ENCODE data around the gene ARSH.
"Not testable (repeated sequence)": the region's sequence is repeated elsewhere in the genome, so short reads cannot be mapped to it uniquely, and the experiment has no call there.

The ARSH gene, protein sequence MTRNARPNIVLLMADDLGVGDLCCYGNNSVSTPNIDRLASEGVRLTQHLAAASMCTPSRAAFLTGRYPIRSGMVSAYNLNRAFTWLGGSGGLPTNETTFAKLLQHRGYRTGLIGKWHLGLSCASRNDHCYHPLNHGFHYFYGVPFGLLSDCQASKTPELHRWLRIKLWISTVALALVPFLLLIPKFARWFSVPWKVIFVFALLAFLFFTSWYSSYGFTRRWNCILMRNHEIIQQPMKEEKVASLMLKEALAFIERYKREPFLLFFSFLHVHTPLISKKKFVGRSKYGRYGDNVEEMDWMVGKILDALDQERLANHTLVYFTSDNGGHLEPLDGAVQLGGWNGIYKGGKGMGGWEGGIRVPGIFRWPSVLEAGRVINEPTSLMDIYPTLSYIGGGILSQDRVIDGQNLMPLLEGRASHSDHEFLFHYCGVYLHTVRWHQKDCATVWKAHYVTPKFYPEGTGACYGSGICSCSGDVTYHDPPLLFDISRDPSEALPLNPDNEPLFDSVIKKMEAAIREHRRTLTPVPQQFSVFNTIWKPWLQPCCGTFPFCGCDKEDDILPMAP

DNA sequence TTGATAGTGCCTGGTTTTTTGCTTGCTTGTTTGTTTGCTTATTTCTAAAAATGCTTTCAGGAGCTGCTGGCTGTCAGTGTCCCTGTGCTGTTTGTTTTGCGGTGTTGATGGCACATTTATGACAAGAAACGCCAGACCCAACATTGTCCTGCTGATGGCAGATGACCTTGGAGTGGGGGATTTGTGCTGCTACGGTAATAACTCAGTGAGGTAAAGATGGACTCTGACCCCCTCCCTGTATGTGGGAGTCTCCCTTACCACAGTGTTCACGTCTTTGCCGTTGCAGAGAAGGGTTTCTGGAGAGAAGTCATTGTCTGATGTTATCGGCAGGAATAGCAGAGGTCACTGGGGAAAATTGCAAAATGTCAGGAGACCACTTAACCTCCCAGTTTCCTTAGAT is at the start of gene ARSH:
Gene ARSH (plus strand): TSS at position 52 of the 400 bp plus-strand sequence. CDS start 67 bp downstream, at position 119.
- no peak for DNase-seq

DNA sequence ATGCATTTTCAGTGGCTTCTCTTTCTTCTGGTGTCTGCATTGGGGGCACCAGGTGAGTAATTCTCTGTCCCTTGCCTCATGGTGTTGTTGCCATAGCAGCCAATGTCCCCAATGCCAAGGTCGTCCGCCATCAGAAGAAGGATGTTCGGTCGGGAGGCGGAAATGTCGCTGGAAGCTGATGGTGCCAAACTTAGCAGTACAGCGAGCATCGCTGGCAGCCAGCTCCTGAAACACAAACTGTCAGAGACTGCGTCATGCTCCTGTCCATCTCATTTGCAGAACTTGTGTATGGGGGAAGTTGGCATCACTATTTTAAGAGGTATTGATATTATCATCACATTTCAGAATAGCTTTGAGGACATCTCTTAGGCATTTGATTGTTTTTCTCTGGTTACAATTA is 48.1 kb upstream of the ARSH start:
- DNase-seq: no peak

DNA sequence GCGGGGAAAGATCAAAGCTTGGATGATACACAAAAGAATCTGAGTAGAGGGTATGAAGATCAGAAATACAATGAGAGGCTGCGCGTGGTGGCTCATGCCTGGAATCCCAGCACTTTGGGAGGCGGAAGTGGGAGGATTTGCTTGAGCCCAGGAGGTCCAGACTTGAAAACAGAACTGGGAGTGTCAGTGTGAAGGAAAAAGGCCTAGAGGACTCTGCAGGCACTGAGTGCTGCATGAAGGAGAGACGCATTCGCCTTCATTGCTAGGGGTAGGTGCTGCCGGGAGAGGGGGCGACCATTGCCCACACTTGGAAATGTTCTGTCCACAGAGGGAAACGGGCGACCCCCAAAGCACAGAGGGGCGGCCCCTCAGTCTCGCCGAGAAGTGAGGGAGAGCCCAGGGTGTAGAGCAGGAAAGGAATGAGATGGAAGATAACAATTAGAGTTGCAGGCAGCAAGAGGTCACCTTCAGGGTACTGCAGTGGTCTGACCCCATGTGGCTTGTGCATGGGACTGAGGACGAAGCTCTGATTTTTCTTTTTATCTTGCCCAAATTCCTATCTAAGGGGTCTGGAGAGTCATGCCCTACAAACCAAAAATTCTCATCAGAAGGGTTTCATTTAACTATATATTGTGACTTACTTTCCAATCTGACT is 45.4 kb upstream of the ARSH start:
- no peak for DNase-seq

DNA sequence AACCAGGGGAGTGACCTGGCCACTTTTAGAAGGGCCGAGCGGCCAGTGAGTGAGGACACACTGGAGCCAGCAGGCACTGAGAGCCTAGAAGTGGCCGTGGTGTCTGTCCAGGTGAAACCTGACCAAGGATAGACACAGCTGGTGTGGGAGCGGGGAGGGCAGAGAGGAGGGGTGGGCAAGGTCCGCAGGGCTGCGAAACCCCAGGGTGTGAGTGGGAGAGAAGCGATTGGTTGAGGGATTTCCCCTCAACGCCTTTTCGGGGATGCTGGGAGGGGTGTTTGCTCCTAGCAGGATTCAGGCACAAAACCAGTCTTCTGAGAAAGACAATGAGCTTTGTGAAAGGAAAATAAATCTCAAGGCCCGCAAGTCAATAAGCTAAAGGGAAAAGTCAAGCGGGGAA is 44.0 kb upstream of the ARSH start:
- DNase-seq: no peak

DNA sequence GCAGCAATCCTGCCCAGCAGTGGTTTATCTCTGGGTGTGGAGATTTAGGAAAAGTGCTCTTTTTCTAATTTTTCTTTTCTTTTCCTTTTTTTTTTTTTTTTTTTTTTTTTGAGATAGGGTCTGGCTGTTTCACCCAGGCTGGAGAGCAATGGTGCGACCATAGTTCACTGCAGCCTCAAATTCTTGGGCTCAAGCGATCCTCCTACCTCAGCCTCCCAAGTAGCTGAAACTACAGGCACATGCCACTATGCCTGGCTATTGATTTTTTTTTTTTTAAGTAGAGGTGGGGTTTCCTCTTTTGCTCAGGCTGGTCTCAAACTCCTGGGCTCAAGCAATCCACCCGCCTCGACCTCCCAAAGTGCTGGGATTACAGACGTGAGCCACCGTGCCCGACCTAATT is 42.9 kb upstream of the ARSH start:
- not testable (repeated sequence) for DNase-seq

DNA sequence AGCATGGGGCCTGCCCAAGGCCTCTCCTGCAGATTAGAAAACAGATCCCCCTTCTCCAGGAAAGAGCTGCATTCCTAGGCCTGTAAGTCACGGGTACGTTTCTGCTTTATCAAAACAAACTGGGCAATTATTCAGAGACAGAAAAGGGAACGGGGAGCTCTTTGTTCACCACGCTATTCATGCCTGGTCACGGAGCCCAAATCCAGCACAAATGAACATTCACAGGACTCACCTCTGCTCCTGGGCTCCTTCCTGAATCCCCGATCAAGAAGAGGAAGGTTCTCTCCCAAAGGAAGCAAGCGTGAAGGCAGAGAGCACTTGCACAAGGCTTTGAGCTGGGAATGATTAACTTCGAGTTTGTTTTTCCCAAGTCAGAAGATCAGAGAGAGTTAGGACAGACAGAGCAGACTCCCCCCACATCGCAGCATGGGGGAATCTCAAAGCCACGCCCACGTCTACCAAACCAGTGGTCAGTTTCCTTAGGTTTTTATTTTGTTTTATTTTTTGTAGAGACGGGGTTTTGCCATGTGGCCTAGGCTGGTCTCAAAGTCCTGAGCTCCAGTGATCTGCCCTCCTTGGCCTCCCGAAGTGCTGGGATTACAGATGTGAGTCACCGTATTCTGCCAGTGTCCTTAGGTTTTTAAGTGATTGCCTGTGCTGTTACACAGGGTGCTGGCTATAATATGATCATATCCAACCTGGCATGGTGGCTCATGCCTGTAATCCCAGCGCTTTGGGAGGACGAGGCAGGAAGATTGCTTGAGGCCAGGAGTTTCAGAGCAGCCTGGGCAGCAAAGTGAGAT is 42.2 kb upstream of the ARSH start:
- DNase-seq: not testable (repeated sequence)

DNA sequence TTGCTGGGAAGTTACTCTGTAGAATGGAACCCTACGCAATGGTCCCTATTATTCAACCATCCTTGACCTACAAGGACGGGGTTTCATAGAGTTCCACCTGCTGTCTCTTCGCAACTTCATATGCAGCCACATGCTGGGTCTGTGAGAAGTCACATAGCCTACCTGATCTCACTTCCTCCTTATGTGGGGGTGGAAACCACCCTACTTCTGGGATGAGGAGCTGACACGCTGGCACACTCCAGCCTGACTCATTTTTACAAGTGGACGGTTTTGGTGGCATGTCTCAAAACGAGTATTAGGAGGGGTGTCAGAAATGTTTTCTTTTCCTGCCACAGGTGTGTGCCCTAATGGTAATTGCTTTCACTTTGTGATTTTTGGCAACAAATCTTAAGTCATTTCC is 40.4 kb upstream of the ARSH start:
- no peak for DNase-seq

DNA sequence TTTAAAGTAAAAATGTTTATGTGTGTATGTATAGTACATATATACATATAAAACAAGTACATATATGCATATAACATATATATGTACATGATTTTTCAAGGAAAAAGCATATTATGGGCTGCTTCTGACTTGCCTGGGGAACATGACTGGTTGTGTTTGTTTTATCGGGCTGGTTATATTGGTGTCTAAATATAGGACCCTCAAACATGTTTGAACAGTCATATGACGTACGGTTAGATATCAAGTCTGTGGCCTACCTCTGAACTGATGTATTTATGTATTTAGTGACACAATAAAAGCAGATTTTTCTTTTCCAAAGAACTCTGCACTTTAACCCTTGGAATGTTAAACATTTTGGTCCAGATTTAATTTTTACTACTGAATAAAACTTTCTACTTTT is 39.3 kb upstream of the ARSH start:
- DNase-seq: no peak

DNA sequence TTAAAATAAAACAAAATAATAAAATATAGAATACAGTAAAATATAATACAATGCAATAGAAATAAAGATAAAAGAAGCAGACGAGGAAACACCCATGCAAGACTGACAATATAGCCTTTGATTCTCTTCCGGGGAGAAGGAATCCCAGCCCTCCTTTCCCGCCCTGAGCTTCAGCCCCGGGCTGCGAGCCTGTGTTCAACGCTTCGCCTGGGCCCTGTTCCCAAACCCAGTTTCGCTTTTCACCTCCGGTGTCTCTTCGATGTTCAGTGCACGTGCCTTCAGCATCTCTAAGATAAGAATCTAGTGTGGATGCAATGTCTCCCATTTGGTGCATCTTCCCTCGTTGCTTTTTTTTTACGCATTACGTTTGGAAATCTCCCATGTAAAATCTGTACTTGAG is 38.8 kb upstream of the ARSH start:
- no peak for DNase-seq

DNA sequence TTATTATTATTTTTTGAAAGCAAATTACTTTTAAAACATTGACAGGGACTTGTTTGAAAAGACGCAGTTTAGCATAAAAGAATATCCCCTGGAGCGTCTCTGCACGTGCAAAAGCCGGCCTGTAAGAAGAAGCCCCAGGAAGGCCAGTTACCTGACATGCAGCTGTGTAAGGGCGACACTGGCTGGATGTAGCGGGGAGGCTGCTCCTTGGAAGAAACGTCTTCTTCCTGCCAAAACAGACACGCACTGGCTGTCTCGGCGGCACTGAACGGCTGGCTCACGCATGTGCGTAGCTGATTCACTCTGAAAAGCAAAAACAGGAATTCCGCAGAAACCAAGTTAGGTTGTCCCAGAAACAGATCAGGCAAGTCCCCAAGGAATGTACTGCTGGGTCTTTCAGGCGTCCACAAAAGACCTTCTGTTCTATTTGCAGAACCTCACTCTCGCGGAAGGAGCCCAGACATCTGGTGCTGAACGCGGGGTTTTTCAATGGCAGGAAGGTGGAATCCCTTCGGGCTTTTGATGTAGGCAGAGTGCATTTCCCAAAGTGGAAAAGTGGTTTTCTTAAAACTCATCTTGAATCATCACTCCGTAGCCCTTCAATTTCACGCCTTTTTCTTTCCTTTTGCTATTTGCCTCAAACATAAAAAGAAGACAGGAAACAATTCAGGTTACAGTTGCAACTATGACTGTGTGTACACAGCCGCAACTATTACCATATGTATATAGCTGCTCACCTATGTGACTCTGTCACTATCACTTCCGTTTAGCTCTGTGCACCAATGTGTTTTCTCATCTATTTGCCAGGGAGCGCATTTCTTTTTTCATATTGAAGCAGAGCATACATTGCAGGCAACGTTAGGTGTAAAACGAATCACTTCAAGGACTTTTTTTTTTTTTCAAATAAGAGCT is 38.1 kb upstream of the ARSH start:
- DNase-seq: no peak

DNA sequence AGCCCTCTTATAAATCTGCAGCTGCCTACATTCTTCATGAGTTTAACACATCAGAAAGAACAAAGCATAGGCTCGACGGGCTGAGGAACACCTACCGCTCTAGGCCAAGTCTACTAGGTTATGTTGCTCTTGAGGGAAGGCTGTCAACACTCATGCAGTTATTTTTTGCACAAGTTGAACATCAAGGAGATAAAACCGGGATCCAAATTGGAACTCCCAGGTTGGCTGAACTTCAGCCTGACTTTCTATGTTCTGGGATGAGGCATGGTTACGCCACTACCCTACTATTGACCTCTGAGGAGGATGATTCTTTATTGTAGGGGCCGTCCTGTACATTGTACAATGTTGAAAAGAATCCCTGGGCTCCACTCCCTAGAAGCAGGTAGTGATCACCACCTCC is 37.3 kb upstream of the ARSH start:
- DNase-seq: no peak

DNA sequence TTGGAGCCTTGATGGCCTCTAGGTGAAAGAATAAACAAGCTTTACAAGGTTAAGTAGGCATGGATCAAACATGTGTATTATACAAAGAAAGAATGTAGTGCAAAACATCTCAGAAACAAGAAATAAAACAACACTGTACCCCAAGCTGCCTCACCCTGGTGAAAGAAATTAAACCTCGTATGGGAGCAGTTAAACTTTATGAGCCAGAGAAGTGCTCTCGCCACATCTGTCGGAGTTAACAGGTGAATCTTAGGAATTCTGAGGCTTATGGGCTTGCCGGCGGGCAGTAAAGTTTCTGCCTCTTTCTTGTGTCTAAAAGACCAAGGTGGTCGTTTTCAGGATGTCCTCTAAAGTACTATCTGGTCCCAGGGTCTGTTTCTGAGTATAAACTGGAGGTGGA is 34.0 kb upstream of the ARSH start:
- no peak for DNase-seq

DNA sequence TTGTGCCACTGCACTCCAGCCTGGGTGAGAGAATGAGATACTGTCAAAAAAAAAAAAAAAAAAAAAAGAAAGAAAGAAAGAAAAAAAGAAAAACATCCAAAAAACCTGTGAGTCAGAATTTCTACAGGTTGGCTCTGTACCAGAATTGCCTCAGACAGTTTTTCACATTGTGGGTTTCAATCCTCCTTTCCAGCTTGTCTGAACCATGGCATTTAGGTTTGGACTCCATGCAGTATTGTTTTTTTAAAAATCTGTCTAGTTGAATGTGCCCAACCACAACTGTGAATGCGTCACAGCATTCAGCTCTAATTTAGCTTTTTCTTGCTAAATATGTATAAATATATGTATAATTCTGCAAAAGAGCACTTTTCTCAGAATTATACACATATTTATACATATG is 31.4 kb upstream of the ARSH start:
- DNase-seq: no peak

DNA sequence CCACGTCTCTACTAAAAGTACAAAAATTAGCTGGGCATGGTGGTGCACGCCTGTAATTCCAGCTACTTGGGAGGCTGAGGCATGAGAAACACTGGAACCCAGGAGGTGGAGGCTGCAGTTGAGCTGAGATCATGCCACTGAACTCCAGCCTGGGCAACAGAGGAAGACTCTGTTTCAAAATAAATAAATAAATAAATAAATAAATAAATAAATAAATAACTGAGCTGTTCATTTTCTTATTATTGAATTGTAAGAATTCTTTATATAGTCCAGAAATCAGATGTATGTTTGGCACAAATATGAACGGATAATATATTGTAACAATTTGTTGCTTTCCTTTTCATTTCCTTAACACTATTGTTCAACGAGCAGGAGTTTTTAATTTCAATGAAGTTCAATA is 27.7 kb upstream of the ARSH start:
- DNase-seq: not testable (repeated sequence)

DNA sequence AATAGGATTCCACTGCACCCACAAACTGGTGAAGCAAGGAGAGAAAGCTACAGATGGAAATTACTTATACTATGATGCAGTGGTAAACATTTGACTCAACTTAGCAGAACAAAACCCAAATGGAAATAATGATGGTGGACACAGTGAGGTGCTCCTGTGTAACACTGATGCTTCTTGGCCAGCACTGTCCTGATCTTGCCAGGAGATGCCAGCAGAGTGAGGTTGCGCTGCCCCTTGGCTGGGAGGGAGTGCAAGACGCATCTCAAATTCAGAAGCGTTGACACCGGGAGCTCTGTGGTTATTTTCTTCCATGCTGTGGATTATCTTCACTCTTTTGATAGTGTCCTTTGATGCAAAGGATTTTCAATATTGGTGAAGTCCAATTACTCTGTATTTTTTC is 22.0 kb upstream of the ARSH start:
- no peak for DNase-seq

DNA sequence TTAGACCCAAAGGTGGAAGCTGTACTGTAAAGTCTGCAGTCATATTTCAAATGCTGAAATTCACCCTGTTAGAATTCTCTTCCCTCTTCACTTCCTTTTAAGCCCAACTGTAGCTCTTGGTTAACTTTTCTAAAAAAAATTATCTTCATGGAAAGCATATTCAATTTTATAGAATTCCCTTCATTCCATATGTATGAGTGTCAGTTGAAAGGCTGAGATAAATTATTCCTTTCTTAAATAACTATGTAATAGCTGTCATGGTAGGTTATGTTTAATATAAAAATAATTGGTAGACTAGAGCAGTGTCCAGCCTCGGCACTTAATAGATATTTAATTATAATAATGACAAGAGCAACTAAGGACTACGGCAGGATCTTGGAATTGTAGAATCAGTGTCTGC is 16.8 kb upstream of the ARSH start:
- no peak for DNase-seq

DNA sequence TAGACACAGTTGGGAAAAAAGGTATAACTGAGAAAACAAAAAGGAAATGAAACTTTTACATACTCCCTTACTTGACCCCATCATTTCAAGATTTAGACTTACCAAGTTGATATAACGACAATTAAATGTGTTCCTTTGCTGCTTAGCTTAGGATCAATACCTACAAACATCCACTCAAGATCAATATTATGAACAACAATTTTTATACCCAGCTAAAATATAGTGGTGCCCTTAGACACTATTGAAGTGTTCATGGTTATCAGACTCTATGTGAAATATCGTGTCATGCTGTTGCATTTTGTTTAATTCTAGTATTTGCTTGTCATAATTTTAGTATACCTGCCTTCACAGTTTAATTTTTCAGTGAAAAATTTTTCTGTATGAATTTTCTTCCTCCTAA is 4.2 kb downstream of the ARSH start:
- no peak for DNase-seq

DNA sequence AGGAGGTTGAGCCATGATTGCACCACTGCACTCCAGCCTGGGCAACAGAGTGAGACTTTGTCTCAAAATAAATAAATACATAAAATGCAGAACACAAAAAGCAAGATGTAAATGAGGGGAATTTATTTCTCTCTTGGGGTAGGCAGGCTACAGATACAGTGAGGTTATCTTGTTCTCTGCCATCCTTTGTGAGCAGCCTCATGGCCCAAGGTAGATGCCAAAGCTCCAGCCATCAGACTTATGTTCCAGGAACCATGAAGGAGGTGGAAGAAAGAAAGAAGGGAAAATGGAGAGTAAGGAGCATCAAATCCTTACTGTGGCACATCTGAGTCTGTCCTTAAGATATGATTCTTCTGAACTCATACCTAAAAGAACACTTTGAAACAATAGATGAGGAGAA is 11.1 kb downstream of the ARSH start:
- DNase-seq: no peak

DNA sequence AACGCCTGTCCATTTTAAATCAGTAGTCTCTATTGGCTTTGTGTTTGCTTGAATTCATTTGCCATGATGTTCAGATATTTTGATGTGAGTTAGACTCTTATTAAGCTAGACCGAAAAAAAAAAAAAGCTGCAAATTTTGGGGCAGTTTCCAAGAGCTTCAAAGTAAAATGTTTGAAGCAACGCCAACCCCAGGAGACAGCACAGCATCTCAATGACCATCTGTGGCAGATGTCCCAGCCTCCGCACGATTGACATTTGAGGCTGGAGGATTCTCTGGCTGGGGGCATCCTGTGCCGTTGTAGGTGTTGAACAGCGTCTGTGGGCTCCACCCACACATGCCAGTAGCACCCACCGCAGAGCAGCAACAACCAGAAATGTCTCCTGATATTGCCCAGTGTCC is 17.8 kb downstream of the ARSH start:
- no peak for DNase-seq

DNA sequence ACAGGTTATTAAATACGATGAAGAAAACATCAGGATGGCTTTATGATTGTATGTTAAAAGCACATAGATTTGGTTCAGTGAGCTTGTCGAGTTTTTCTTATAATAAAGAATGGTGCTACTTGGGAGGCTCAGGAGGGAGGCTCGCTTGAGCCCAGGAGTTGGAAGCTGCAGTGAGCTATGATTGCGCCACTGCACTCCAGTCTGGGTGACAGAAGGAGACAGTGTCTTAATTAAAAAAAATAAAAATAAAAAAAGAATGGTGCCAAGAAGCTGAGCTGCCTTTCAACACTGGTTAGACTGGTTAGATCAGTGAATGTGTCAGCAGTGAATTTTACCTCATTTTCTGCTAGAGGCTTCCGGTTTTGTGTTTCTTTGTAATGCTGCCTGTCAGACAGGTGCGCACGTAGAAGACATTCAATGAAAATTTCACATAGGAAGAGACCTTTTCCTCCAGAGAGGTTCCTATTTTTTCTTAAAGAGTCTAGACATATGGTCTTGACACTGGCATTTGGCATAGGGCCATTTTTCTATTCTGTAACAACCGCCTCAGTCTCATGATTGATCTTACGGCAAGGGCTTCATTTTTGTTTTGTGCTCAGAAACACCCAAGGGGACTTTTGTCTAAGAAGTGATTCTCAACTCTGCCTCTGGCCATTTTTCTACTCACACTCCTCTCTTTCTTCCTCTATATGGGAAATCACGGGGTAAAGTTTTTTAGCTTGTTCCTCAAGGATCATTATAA is 19.9 kb downstream of the ARSH start:
- DNase-seq: no peak

DNA sequence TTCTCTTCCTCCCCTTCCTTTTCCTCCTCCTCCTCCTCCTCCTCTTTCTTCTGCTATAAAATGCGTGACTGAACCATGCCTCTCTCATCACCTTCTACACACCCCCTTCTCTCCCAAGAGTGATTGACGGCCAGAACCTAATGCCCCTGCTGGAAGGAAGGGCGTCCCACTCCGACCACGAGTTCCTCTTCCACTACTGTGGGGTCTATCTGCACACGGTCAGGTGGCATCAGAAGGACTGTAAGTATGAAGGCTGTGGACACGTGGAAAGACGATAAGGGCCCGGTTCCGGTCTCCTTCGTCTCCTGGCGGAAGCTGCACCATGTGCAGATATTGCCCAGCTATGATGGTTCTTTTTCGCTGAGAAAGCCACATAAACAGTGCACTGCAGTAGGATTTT is 22.8 kb downstream of the ARSH start:
- no peak for DNase-seq

DNA sequence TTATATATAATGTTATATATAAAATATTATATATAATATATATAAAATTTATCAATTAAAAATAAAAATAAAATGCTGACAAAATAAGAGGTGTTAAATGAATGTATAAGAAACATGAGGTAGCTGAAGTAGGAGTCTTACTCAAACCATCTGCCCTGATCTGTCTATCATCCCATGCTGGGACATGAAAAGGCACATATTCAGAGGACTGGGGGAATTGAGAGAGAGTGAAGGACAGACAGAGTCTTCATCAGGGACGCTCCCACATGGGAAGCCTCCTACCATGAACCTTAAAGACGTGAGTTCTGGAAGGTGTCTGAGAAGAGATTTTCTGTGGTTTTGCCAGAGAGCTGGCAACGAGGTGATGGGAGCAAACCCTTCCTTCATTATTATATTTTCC is 30.9 kb downstream of the ARSH start:
- DNase-seq: no peak

Data from NK-92 treated with Interleukin-12 subunit alpha and Interleukin-12 subunit beta, amount 100 ng/mL, for 24 hours (cell line).